Measurements from ENCODE around the gene PBLD. TPM values are rescaled to one million over a fixed set of nuclear protein-coding genes. Genes with fewer than 3 reads are reported as not detected.

PBLD gene
- total RNA-seq, 1 experiment from 2014 or later = 3.5 TPM

- Histone ChIP-seq H2BK120ac (ENCODE audit: low read depth, low read length, poor library complexity, severe bottlenecking) (no peak overlapping the region), H3K23me2 (ENCODE audit: insufficient read length, low read depth, low read length, poor library complexity, severe bottlenecking) (no peaks in the 10 kb centered on the region), H3K23ac (ENCODE audit: insufficient read length, low read depth, low read length) (no peak overlapping the region), H2BK15ac (ENCODE audit: low read depth, low read length) (no peak overlapping the region), H4K20me1 (ENCODE audit: control insufficient read depth, insufficient read depth, insufficient read length) (no peaks in the 10 kb centered on the region), H3K4me2 (ENCODE audit: insufficient read depth, insufficient read length, low read length) (no peak overlapping the region), H2BK20ac (ENCODE audit: low read depth, low read length, poor library complexity, severe bottlenecking) (no peak overlapping the region), H3T11ph (ENCODE audit: low read length) (no peak overlapping the region), H3K79me1 (ENCODE audit: insufficient read depth, low read depth, low read length, poor library complexity, severe bottlenecking) (no peaks in the 10 kb centered on the region), H2AK5ac (ENCODE audit: insufficient read length, low read length) (no peak overlapping the region), H2BK12ac (ENCODE audit: insufficient read length, low read depth, low read length) (no peak overlapping the region), H3K4me1 (ENCODE audit: insufficient read depth, low read length) (no peaks in the 10 kb centered on the region), H3K27me3 (ENCODE audit: insufficient read depth, low read length) (no peaks in the 10 kb centered on the region), H3K18ac (ENCODE audit: insufficient read length, low read depth, low read length) (no peak overlapping the region), H3K9ac (ENCODE audit: extremely low read depth, insufficient read length, low read length) (no peak overlapping the region), H2BK5ac (ENCODE audit: insufficient read length, low read length) (no peak overlapping the region), H2AFZ (ENCODE audit: low read length) (no peak overlapping the region), H4K91ac (ENCODE audit: insufficient read length, low read depth, low read length) (no peak overlapping the region), H3K4ac (ENCODE audit: low read depth, low read length) (no peak overlapping the region), H4K5ac (ENCODE audit: insufficient read length, low read depth, low read length) (no peak overlapping the region), H3K56ac (ENCODE audit: insufficient read length, low read depth, low read length) (no peak overlapping the region), H3K27ac (ENCODE audit: insufficient read length, low read depth, low read length) (no peak overlapping the region), H3K14ac (ENCODE audit: insufficient read depth, low read length) (no peak overlapping the region; the same call in 1 of the 2 replicates), H3K79me2 (ENCODE audit: insufficient read depth, low read length) (no peaks in the 10 kb centered on the region; the same call in 1 of the 2 replicates), H3K9me3 (ENCODE audit: control insufficient read depth, low read depth, low read length) (no peaks in the 10 kb centered on the region), H4K8ac (replicated peaks; ENCODE audit: insufficient read length, low read depth, low read length) (no peak overlapping the region)
- Mint-ChIP-seq H3K27me3 (ENCODE audit: low read depth) (no peaks in the 10 kb centered on the region), H3K36me3 (ENCODE audit: insufficient read depth in 1 of 3, low read depth in 3 of 3) (no peaks in the 10 kb centered on the region), H3K4me1 (no peaks in the 10 kb centered on the region), H3K9me3 (no peaks in the 10 kb centered on the region), H3K27ac (no peak overlapping the region), H3K4me3 (no peak overlapping the region)
- DNase-seq = no peak
- no CpG with 5 or more reads among the region's 4 CpGs for WGBS (ENCODE audit: extremely low coverage, insufficient read length, low lambda C conversion rate)
- TF ChIP-seq CTCF (conservative IDR thresholded peaks at IDR 0.05) = no peak
Measured at GRCh38 chr10:68288717-68289116, 44.0 kb downstream of the PBLD start.
